ENCODE measurements around the gene CHKA. TPM values are rescaled to one million over a fixed set of nuclear protein-coding genes. Genes with fewer than 3 reads are reported as not detected.

Gene CHKA
- total and polyA plus RNA-seq, 9 of the 15 experiments (the other 6 are each of a cell fraction or from before 2014, with no cell fraction given): 3.6 to 37.0 (median 30.2) TPM

- TF ChIP-seq ZMIZ1 (IDR thresholded peaks at IDR 0.05; ENCODE audit: low read depth in 2 of 2, low read length in 2 of 2) (peak in 1 of 2 experiments; percentile 38; a peak in 1 of 4 replicates), NCOA6 (IDR thresholded peaks at IDR 0.05) (no peak), BRCA1 (IDR thresholded peaks at IDR 0.05) (no peak), BRCA1 (CRISPR knock-in tag; IDR thresholded peaks at IDR 0.05) (no peak), ZFPM2 (CRISPR knock-in tag; IDR thresholded peaks at IDR 0.05) (no peak), TGIF2 (CRISPR knock-in tag; IDR thresholded peaks at IDR 0.05) (no peak), HLTF (IDR thresholded peaks at IDR 0.05) (no peak), TCF7L2 (IDR thresholded peaks at IDR 0.05; ENCODE audit: low read depth, low read length) (no peak)
- TF ChIP-seq, protein P1, sequence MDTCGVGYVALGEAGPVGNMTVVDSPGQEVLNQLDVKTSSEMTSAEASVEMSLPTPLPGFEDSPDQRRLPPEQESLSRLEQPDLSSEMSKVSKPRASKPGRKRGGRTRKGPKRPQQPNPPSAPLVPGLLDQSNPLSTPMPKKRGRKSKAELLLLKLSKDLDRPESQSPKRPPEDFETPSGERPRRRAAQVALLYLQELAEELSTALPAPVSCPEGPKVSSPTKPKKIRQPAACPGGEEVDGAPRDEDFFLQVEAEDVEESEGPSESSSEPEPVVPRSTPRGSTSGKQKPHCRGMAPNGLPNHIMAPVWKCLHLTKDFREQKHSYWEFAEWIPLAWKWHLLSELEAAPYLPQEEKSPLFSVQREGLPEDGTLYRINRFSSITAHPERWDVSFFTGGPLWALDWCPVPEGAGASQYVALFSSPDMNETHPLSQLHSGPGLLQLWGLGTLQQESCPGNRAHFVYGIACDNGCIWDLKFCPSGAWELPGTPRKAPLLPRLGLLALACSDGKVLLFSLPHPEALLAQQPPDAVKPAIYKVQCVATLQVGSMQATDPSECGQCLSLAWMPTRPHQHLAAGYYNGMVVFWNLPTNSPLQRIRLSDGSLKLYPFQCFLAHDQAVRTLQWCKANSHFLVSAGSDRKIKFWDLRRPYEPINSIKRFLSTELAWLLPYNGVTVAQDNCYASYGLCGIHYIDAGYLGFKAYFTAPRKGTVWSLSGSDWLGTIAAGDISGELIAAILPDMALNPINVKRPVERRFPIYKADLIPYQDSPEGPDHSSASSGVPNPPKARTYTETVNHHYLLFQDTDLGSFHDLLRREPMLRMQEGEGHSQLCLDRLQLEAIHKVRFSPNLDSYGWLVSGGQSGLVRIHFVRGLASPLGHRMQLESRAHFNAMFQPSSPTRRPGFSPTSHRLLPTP (IDR thresholded peaks at IDR 0.05; ENCODE audit: borderline replicate concordance, extremely low read depth, insufficient read length): no peak
Measured at GRCh38 chr11:68121067-68121899, at the start of gene CHKA (continued).
